GM19397 (cell line): ENCODE measurements around the gene PDE10A.
"Not testable (repeated sequence)": the region's sequence is repeated elsewhere in the genome, so short reads cannot be mapped to it uniquely, and the experiment has no call there.

Experiments used
- ATAC-seq: cut with Tn5 transposase; IDR thresholded peaks from one replicate; pipeline ENCODE4 v1.9.1; 2021; ENCODE audit warnings: mild to moderate bottlenecking, moderate library complexity; ENCODE audit not compliant: unreplicated experiment

Gene PDE10A

DNA sequence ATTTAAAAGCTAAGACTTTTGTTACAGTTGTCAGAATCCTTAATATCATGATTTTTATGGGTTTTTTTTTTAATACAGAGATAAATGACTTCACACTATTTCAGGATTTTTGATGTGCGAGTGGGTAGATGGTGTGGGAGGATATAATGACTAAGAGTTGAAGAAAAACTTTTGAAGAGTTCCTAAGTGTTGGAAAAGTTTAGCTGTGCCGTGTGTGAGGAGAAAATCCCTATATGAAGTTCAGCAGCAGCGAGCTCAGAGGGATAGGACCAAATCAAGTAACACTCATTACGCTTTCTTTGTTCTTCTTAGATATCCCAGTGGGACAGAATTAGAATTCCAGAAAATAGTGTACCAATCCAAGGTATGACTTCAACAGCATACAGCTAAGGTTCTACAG lies 34.1 kb downstream of the PDE10A start:
- ATAC-seq: no peak

GRCh38 chr6:165627366-165627765 lies 35.7 kb downstream of the PDE10A start:
- ATAC-seq: no peak

DNA sequence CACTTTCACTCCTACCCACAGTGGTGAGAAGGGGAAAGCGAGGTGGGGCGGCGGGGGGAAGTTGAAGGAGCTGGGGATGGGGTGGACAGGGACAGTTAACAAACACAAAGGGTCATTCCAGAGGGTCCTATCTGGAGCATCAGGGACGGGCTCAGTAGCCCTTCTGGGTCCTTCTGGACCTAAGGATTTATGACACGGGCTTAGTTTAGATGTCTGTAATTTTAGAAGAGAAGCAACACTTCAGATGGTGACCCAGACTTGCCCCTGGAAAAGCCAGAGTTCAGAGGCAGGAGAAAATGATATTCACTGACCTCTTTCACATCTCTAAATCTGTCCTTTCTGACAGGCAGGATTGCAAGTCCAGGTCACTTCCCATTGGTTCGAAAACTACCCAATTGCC lies 36.3 kb downstream of the PDE10A start:
- no peak for ATAC-seq

DNA sequence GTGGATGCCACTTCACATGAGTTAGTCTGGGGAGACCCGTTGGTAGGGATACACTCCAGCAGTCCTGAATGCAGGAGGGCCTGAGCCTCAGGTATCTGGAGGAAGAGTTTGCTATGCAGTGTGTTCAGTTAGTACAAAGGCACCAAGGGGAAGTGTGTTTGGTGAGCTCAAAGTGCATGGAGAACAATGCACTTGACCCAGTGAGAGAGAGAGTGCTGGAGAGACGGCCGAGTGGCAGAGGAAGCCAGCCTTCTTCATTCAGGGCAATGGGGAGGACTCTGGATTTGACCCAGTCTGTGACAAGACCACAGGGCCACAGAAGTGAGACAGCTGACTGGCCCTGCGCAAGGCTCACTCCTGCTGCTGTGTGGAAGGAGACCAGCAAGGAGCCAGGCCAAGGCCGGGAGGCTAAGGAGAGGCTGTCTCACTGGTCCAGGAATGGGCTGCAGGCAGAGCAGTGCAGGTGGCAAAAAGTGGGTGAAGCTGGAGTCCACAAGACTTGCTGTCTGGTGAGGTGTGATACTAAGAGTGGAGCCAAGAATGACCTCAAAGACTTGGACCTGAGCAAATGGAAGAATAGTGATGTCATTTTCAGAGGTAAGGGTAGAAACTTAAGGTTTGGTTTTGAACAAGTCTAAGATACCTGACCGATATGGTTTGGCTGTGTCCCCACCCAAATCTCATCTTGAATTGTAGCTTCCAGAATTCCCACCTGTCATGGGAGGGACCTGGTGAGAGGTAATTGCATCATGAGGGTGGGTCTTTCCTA lies 38.0 kb downstream of the PDE10A start:
- ATAC-seq: no peak

- ATAC-seq: no peak
These were observed 41.1 kb downstream of the PDE10A start for GRCh38 chr6:165621940-165622339.

- not testable (repeated sequence) for ATAC-seq
These were observed 44.1 kb downstream of the PDE10A start for GRCh38 chr6:165618891-165619290.

GRCh38 chr6:165618241-165618640 lies 44.8 kb downstream of the PDE10A start:
- ATAC-seq: no peak

- ATAC-seq: no peak
These were observed 45.5 kb downstream of the PDE10A start for GRCh38 chr6:165617528-165617927.

DNA sequence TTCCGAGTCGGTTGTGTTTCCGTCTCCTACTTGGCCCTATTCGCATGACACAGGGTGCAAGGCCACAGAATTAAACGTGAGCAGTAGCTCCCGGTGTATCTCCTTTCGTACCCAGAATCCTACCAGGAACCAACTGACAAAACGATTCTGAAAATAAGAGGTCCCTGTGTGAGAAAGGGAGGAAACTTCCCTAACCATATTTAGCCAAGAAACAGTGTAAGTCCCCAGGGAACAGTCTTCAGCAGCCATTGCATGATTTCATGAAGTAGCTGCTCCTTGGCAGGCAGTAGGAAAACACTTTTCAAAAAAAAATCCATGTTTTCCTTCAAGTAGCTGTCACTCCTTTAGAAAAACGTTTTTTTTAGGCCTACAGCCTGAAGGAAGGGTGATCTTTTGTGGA lies 46.9 kb downstream of the PDE10A start:
- no peak for ATAC-seq

GRCh38 chr6:165615636-165616035 lies 47.4 kb downstream of the PDE10A start:
- ATAC-seq: no peak

- ATAC-seq: no peak
These were observed 51.7 kb downstream of the PDE10A start for GRCh38 chr6:165611294-165611693.

- not testable (repeated sequence) for ATAC-seq
These were observed 54.5 kb downstream of the PDE10A start for GRCh38 chr6:165608577-165608976.

DNA sequence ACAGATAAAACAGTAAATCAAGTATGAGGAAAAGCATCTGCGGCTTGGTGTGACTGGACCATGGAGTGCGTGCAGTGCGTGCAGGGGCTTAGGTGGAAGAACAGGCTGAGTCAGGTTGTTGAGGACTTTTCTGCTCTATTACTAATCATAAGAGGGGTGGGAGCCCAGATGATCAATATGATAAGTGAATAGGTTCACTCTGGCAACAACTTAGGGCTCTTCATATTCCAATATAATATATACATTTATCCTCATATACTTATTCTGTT lies 56.4 kb downstream of the PDE10A start:
- ATAC-seq: no peak

DNA sequence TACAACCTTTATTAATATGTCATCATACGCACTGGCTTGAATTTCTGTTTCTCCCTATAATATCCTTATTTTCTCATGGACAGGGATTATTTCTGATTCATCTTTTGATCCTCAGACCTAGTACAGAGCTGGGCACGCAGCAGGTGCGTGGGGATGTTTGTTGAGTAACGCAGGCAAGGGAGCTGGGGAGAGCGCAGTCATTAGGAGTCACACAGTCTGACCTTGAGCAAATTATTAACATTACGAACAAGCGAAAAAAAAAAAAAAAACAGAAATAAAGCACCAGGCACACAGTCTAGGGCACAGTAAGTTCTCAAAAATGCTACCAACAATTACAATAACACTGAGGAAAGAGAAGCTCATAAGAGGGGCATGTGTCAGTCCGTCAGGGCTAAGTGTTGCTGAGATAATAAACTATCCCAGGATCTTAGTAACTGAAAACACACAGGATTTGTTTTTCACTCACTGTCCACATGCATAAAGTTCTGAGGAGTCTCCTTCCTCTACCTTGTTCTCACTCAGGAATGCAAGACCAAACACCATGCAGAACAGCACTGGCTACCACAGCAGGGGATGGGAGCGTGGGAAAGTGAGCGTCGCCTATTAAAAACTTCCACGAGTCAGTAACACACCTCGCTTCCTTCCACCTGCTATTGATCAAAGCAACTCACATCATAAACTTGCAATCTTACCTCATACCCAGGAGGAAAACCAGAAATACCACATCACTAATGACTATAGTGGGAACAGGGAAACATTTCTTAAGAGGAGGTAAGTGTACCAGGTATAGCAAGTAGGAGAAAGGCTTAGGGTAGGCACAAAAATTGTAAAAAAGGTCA lies 56.9 kb downstream of the PDE10A start:
- ATAC-seq: no peak

- no peak for ATAC-seq
These were observed 57.7 kb downstream of the PDE10A start for GRCh38 chr6:165605182-165605875.

- ATAC-seq: no peak
These were observed 60.8 kb downstream of the PDE10A start for GRCh38 chr6:165602291-165602690.

DNA sequence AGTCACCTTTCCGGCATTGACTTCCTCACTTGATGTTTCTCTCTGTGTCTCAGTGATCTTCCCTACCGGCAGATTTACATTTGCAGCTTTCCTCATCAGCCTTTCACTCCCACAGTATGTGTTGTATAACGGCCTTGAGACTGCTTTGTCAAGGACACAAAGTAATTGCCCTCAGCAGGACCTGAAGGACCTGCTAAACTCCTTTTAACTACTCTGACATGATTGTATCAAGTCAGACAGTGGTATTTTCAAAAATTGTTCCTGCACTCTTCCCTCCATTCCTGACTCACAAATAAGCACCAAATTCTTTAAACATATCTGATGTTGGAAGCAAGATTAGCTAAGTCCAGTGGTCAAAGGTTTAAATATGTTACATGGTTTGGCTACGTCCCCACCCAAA lies 62.4 kb downstream of the PDE10A start:
- ATAC-seq: no peak

- ATAC-seq: no peak
These were observed 63.2 kb downstream of the PDE10A start for GRCh38 chr6:165599596-165600487.

GRCh38 chr6:165599121-165599520 lies 63.9 kb downstream of the PDE10A start:
- ATAC-seq: no peak

DNA sequence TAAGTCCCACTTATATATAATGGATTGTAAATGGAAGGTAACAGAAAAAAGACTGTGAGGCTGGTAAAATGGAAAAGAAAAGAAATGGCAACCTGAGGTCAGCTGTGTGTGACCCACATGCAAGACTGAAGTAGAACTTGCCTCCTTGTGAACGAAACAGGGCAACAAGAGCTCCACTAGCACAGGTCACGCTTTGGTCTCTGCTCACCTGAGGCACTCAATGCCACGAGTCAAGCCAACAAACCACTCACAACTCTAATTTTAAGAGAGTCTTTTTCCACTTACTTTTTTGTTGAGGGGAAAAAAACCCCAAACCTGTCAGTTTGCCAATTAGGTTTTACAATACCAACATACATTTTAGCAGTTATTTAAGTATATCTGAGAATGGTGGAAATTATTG lies 65.2 kb downstream of the PDE10A start:
- no peak for ATAC-seq
